ENCODE data around the gene XPO6.

XPO6 gene

DNA sequence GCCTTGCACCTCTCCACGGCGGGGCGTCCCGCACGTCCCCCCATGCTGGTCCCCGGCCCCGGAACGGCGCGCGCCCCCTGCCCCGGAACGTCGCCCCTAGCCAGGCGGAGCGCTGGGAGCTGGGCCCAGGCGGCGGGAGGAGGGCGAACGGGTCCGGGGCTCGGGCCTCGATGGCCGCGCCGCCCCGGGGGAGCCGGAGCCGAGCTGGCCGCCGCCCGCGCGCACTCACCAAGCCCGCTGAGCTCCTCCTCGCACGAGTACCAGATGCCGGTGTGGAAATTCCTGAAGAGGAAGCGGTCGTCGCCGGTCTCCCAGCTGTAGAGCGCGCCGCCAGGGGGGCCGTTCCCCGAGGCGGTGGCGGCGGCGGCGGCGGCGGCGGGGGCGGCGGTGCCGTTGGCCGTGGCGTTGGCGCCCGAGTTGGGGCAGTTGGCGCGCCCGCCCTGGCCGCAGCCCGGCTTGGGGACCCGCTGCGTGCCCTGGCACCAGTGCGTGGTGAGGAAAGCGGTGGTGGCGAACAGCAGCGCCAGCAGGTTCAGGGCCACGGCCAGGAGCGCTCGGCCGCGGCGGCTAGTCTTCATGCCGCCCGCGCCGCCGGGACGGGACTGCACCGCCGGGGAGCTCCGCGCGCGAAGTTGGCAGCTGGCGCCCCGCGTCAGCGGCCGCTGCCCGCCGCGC lies 148.8 kb downstream of the XPO6 start:
- DNase-seq (ENCODE audit: insufficient read length, low spot score) (peak; percentile 59), FAIRE-seq (no peak)
- TF ChIP-seq, protein P1, sequence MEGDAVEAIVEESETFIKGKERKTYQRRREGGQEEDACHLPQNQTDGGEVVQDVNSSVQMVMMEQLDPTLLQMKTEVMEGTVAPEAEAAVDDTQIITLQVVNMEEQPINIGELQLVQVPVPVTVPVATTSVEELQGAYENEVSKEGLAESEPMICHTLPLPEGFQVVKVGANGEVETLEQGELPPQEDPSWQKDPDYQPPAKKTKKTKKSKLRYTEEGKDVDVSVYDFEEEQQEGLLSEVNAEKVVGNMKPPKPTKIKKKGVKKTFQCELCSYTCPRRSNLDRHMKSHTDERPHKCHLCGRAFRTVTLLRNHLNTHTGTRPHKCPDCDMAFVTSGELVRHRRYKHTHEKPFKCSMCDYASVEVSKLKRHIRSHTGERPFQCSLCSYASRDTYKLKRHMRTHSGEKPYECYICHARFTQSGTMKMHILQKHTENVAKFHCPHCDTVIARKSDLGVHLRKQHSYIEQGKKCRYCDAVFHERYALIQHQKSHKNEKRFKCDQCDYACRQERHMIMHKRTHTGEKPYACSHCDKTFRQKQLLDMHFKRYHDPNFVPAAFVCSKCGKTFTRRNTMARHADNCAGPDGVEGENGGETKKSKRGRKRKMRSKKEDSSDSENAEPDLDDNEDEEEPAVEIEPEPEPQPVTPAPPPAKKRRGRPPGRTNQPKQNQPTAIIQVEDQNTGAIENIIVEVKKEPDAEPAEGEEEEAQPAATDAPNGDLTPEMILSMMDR (IDR thresholded peaks at IDR 0.05; ENCODE audit: insufficient read depth, missing control alignments) = no peak

DNA sequence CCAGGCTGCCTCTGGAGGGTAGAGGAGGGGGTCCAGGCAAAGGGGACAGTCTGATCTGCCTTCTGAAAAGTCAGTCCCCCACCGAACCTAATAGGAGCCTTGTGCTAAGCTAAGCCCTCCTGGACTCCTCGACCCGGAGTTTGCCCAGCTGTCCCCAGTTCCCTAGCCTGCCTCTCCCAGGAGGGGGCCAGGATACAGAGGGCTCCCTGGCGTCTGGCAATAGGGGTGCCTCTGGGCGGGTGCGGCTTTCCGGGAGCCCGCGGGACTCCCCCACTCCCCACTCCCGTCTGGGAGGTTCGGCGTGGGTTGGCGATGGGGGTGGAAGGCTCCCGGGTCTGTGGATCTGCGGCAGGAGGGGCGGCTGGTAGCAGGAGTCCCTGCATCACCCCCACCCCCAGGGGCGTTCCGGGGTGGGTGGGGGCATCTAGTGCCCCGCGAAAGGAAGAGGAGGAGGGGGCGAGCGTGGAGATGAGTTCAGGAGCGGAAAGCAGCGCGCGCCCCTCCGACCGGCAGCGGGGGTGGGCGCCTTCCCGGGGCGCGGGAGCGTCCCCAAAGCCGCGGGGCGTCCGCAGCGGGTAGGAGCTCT lies 149.4 kb downstream of the XPO6 start:
- no peak for DNase-seq (ENCODE audit: insufficient read length, low spot score)
- FAIRE-seq = no peak
- TF ChIP-seq, protein P1 (IDR thresholded peaks at IDR 0.05; ENCODE audit: insufficient read depth, missing control alignments) = no peak

DNA sequence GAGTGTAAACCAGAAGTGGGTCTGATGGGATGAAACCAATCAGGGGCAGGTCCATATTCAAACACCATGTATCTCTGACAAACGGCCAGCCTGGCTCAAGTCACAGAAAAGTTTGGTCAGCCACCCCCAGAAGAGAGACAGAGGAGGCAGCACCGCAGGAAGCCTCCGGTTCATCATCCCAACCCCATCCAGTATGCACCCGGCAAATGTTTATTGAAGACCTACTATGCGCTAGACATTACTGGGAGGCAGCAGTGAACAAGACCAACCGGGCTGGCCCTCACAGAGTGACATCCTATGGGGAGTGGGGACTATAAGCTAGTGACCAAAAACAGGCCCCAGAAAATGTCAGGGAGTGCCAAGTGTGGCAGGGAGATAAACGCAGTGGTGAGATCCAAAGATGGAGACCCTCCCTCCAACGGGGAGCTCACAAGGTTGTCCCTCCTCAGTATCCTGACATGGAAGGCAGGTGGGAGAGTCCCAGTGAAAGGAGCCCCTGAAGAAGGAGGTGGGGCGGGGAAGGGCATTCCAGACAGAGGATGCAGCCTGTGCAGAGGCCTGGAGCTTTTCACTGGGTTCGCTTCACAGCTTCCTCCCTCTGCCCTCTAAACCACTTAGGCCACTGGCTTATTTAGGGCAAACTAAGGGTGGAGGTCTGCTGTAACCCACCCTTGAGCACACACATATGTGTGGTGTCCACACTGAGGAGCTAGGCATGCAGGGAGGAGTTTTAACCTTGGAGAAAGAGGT lies 150.2 kb downstream of the XPO6 start:
- TF ChIP-seq, protein P1 (IDR thresholded peaks at IDR 0.05; ENCODE audit: insufficient read depth, missing control alignments) = no peak
- DNase-seq (ENCODE audit: insufficient read length, low spot score) = no peak
- FAIRE-seq = no peak

DNA sequence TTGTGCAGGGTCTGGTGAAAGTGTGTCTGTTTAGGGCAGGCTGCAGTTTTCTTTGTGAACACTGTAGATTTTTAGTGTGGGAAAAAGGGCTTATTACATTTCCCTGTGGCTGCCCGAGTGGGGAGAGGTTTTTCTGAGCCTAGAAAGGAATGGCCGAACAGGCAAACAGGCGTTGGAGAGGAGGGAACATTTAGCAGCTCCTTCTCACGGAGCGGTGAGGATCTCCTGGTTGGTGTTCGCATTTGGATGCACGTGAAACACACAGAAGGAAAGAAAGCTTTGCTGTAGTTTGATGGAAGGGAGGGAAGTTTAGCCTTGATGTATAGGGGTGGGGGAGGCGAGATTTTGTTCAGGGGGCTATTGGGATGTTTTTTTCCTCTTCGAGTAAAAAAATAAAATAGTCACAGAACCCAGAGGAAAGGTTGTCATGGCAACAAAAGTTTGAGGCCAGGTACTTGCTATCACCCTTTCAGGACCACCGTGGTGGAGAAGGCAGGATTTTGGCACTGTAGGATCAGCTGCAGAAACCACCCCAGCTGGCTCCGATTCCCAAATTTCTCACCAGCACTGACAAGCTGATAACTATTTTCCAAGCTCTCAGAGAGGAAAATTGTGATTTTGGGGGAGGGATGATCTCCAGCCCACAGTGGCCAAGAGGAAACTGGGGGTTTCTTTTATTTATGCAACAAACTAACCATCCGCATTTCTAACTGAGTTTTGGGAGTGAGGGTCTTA lies 151.8 kb downstream of the XPO6 start:
- TF ChIP-seq, protein P1 (IDR thresholded peaks at IDR 0.05; ENCODE audit: insufficient read depth, missing control alignments) = no peak
- no peak for DNase-seq (ENCODE audit: insufficient read length, low spot score)
- no peak for FAIRE-seq

DNA sequence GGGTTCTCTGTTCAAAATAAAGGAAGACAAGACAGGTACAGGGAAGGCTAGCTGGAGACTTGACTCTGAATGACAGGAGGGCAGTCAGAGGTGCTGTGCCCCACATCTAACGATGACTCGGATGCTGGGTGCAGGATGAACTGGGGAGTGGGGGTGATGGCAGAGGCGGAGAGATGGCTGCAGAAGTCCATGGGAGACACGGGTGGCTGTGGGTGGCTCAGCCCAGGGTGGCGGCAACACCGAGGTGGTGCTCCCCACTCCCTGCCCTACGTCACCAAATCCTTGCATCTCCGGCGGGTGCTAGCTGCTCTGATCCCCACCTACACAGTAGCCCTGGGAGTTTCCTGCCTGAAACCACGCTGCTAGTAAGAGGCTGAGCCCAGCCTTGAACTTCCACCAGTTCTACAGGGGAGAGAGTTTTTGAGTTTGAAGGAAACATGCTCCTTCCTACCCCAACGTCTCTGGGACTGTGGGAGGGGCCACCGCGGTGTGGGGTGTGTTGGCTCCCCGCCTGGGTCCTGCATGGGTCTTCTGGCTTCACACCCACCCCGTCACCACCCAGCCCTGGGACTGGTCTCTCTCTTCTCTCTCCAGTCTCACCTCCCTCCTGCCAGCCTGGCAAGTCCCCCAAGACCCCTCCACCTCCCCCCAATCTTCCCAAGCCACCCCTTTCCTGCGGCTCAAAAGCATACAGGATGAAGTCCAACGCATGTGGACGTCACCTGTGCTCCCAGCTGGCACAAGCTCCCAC lies 152.8 kb downstream of the XPO6 start:
- TF ChIP-seq, protein P1 (IDR thresholded peaks at IDR 0.05; ENCODE audit: insufficient read depth, missing control alignments) = no peak
- DNase-seq (ENCODE audit: insufficient read length, low spot score) = no peak
- no peak for FAIRE-seq

- TF ChIP-seq, protein P1 (IDR thresholded peaks at IDR 0.05; ENCODE audit: insufficient read depth, missing control alignments) = no peak
- FAIRE-seq = no peak
- no peak for DNase-seq (ENCODE audit: insufficient read length, low spot score)
These were observed 153.8 kb downstream of the XPO6 start for GRCh38 chr16:28057949-28058348.
